Measurements from ENCODE around the gene KATNAL1. TPM values are rescaled to one million over a fixed set of nuclear protein-coding genes. Genes with fewer than 3 reads are reported as not detected.
A peak's percentile ranks its signal among the peaks of the same experiment; 100 is the strongest.

The KATNAL1 gene
- 22.7 and 25.9 TPM in 2 replicates for total RNA-seq
- long read RNA-seq, full-length matches to known transcripts: 12 of 26 reads
- long read RNA-seq, partial matches to known transcripts: 1 of 26 reads
- long read RNA-seq, other reads (novel, unspliced or antisense): 13 of 26 reads

DNA sequence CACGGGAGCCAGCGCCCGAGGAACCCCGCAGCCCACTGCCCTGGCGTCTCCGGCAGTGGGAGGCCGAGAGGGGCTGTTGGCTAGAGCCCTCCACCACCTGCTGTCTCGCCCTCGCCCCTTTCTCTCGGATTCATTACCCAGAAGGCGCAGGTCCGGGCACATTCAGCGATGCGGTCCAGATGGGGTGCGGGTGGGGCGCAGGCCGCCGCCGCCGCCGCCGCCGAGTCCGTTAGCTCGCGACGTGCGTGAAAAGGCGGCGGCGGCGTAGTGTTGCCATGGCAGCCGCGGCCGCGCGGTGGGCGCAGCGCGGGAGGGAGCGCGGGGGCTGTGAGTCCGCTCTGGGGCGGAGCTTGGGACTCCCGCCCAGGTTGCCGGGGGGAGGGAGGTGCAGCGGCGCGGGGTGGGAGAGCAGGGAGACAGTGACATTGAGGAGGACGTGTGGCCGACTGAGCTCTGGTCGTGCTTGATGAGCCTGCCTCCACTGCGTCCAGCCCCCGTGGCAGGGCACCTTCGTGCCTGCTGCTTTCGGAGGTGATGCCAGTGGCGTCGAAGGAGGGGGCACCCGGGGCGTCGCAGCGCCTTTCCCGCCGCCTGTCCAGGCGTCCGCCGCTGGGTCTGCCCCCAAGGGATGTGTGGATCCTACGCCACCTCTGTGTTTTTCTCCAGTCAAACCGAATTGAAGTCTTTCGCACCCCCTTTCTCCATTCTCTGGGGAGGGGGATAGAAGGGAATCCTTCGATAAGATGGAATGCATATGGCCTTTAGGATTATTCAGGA, at the start of gene KATNAL1:
Gene KATNAL1 (minus strand): TSS at position 358 of the 777 bp plus-strand sequence. CDS start 23,774 bp downstream, outside the sequence.
- H3K4me3 Mint-ChIP-seq (ENCODE audit: low read depth): peak within 1 kb of the TSS; percentile 82
- H3K27me3 Mint-ChIP-seq: peaks cover 4% of the 10 kb centered on the region
- H3K27ac Mint-ChIP-seq: peak within 1 kb of the TSS; percentile 85
- DNase-seq (ENCODE audit: low spot score, unreplicated experiment): peak; percentile 69
- no peaks in the 10 kb centered on the region for H3K9me3 Mint-ChIP-seq (ENCODE audit: low read depth)
- peaks cover 13% of the 10 kb centered on the region for H3K4me1 Mint-ChIP-seq (ENCODE audit: low read depth)
- no peak for TF ChIP-seq CTCF (IDR thresholded peaks at IDR 0.05; ENCODE audit: unreplicated experiment)
- H3K36me3 Mint-ChIP-seq (ENCODE audit: insufficient read depth): no peaks in the 10 kb centered on the region

DNA sequence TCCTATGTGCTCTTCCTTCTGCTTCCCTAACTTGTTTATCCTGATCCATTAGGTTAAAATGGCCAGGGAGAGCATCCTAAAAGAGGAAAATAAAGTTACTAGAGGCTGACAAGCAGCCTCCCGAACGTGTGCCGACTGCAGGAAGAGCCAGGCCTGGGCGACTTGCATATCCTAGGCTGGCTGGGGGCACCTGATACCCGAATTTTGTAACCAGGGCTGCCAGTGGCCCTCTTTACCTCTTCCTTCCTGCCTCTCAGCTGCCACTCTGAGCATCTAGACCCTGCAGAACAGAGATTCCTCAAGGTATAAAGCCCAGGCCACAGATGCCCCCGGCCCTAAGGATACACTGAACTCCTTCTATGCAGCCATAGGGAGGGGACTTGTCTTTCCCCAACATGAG, 48.5 kb upstream of the KATNAL1 start:
- no peak overlapping the region for H3K27ac Mint-ChIP-seq
- DNase-seq (ENCODE audit: low spot score, unreplicated experiment): no peak

GRCh38 chr13:30355384-30355699, 48.0 kb upstream of the KATNAL1 start:
- Mint-ChIP-seq H3K27me3 (no peaks in the 10 kb centered on the region), H3K4me3 (ENCODE audit: low read depth) (no peak overlapping the region), H3K4me1 (ENCODE audit: low read depth) (peaks cover 3% of the 10 kb centered on the region), H3K9me3 (ENCODE audit: low read depth) (peaks cover 9% of the 10 kb centered on the region), H3K27ac (no peak overlapping the region), H3K36me3 (ENCODE audit: insufficient read depth) (no peaks in the 10 kb centered on the region)
- TF ChIP-seq CTCF (IDR thresholded peaks at IDR 0.05; ENCODE audit: unreplicated experiment): peak; percentile 56
- peak; percentile 22 for DNase-seq (ENCODE audit: low spot score, unreplicated experiment)

More for the DNA sequence above, 48.5 kb upstream of the KATNAL1 start:
- Mint-ChIP-seq H3K4me1 (ENCODE audit: low read depth) (peaks cover 3% of the 10 kb centered on the region), H3K27me3 (no peaks in the 10 kb centered on the region), H3K9me3 (ENCODE audit: low read depth) (peaks cover 9% of the 10 kb centered on the region), H3K36me3 (ENCODE audit: insufficient read depth) (no peaks in the 10 kb centered on the region), H3K4me3 (ENCODE audit: low read depth) (no peak overlapping the region)
- no peak for TF ChIP-seq CTCF (IDR thresholded peaks at IDR 0.05; ENCODE audit: unreplicated experiment)

DNA sequence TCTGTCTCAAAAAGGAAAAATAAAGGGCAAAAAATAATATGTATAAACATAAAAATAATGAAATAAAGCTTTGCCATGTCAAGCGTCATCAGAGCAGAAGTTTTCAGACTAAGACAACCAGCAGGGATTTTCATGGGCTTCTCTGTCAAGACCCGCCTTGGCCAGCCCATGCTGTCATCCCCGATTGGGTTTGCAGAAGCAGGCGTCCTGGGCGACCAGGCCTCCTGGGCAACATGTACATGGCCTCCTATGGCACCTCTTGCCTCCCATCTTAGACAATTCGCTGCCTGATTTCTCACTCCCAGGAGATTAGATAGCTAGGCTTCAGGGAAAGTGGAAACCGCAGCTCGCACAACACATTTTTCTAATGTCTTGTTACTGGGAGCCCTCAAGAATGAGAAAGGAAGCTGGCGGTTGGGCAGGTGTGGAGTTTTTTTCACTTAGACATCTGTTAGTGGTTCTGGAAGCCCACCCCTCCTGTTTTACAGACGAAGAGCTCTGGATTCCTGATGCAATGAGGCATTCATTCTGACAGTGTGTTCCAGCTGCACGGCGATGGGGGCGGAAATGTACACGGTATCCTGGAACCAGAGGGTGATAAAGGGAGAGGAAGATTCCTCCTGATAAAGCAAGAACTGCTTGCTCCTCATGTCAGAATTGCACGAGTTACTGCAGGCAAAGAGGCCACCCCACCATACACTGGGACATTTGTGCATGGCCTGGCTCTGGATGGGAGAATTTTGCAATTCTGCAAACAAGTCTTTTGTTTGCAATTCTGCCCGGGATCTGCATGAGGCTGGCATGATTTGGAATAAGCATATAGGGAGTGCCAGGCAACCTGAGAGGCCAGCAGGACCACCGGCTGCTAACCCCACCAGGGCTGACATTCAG, 47.4 kb upstream of the KATNAL1 start:
- no peak overlapping the region for H3K4me3 Mint-ChIP-seq (ENCODE audit: low read depth)
- peaks cover 3% of the 10 kb centered on the region for H3K4me1 Mint-ChIP-seq (ENCODE audit: low read depth)
- no peak overlapping the region for H3K27ac Mint-ChIP-seq
- no peaks in the 10 kb centered on the region for H3K27me3 Mint-ChIP-seq
- H3K36me3 Mint-ChIP-seq (ENCODE audit: insufficient read depth): no peaks in the 10 kb centered on the region
- no peak for DNase-seq (ENCODE audit: low spot score, unreplicated experiment)
- no peak for TF ChIP-seq CTCF (IDR thresholded peaks at IDR 0.05; ENCODE audit: unreplicated experiment)
- peaks cover 9% of the 10 kb centered on the region for H3K9me3 Mint-ChIP-seq (ENCODE audit: low read depth)
